Fibroblast of the aortic adventitia (primary cell): ENCODE measurements around the gene GRPEL1. TPM values are rescaled to one million over a fixed set of nuclear protein-coding genes. Genes with fewer than 3 reads are reported as not detected.

Source experiments
- DNase-seq: peaks from one replicate; pipeline ENCODE4 v3.0.0-alpha.2; 2010; ENCODE audit warnings: low read depth
- H3K4me3 ChIP-seq: 2 replicates; pipeline ENCODE4 v1.5.1; 2011; ENCODE audit warnings: low read depth, mild to moderate bottlenecking, control low read depth, low read length, moderate library complexity
- total RNA-seq: library from RNA; depleted of rRNA; stranded (reverse); fragments of >200 nt; gene quantifications from 2 replicates; pipeline ENCODE4 v1.2.3, GENCODE V29; 2012; ENCODE audit warnings: low replicate concordance
- TF ChIP-seq, protein P1 (sequence below): IDR thresholded peaks from 2 replicates; pipeline ENCODE4 v1.5.1; 2011; ENCODE audit warnings: mild to moderate bottlenecking, low read length, control low read depth, inconsistent platforms; ENCODE audit not compliant: insufficient read depth

GRPEL1 gene
- total RNA-seq, 1 donor: 16.1 TPM

DNA sequence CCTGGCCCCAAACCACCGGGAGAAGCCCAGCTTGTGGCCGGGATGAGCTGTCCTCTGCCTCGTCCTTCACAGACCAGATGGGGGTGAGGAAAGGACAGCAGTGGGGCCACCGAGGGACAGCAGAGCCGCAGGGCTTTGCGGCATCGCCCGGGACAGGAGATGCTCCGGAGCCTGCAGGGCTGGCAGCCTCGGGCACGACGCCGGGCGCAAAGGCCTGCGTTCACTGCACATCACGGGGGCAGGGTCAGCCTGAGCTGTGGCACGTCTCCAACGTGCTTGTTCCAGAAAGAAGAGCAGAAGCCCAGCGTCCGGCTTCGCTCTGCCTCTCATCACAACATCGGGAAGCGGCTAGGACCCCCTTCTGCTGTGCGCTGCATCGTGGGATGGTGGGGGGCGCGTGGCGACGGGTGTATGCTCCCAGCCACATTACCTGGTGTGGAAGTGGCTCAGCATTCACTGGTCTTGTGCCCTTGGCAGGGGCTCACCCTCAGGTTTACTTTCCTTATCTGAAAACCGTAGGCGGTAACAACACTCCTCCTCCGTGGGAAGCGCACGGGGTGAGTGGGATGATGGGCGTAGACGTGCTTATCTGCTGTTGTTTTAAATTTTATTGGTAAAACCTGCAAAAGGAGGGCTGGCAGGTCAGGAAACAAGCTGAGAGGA is 17.3 kb downstream of the GRPEL1 start:
- TF ChIP-seq, protein P1, sequence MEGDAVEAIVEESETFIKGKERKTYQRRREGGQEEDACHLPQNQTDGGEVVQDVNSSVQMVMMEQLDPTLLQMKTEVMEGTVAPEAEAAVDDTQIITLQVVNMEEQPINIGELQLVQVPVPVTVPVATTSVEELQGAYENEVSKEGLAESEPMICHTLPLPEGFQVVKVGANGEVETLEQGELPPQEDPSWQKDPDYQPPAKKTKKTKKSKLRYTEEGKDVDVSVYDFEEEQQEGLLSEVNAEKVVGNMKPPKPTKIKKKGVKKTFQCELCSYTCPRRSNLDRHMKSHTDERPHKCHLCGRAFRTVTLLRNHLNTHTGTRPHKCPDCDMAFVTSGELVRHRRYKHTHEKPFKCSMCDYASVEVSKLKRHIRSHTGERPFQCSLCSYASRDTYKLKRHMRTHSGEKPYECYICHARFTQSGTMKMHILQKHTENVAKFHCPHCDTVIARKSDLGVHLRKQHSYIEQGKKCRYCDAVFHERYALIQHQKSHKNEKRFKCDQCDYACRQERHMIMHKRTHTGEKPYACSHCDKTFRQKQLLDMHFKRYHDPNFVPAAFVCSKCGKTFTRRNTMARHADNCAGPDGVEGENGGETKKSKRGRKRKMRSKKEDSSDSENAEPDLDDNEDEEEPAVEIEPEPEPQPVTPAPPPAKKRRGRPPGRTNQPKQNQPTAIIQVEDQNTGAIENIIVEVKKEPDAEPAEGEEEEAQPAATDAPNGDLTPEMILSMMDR: no peak
- H3K4me3 ChIP-seq: no peak overlapping the region
- no peak for DNase-seq

DNA sequence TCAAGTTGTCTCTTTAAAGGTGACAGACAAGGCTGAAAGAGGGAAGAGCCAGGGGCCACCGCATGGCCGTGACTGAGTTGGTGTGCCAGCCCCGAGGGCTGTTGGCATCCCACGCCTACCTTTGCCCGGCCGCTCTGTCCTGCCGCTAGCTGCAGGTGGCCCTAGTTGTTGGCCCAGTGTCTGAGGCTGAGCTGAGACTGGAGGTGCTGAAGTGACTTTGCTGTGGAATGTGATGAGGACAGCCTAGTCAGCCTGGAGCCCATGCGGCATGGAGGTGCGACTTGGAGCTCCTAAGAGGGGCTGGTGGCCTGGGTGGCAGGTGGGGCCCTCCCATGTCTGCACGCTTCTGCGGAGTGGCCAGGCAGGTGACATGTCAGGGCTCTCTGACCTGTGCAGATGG is 18.1 kb downstream of the GRPEL1 start:
- no peak overlapping the region for H3K4me3 ChIP-seq
- TF ChIP-seq, protein P1: no peak

DNA sequence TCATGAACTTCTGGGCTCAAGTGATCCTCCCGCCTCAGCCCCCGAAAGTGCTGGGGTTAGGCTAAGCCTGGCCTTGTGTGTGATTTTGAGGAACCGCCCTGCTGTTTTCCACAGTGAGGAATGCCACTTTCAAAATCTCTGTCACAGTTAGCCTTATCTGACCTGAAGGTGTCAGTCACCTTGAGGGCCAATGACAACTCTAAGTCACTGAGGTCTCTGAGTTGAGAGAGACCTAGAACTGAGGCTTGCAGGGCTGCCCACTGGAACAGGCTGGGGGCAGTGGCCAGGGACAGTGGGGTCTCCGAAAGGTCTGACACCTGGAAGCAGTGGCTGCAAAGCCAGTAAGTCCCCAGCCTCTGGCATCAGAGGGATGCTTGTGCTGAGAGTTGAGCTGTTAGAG is 18.6 kb downstream of the GRPEL1 start:
- H3K4me3 ChIP-seq: no peak overlapping the region
- TF ChIP-seq, protein P1: no peak
- no peak for DNase-seq

More for the DNA sequence above, 18.1 kb downstream of the GRPEL1 start:
- DNase-seq: no peak

DNA sequence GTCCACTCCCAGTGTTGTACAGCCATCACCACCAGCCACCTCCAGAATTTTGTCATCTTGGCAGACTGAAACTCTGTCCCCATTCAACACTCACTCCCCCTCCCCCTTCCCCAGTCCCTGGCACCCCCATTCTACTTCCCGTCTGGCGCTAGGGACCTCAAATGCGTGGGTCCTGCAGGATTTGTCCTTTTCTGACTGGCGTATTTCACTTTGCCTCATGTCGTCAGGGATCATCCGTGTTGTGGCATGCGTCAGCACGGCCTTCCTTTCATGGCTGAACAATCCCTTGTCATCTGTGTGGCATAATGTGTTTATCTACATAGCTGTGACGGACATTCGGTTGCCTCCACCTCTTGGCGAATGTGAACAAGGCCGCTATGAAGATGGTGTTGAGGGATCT is 19.2 kb downstream of the GRPEL1 start:
- H3K4me3 ChIP-seq: no peak overlapping the region
- TF ChIP-seq, protein P1: no peak
- DNase-seq: no peak

DNA sequence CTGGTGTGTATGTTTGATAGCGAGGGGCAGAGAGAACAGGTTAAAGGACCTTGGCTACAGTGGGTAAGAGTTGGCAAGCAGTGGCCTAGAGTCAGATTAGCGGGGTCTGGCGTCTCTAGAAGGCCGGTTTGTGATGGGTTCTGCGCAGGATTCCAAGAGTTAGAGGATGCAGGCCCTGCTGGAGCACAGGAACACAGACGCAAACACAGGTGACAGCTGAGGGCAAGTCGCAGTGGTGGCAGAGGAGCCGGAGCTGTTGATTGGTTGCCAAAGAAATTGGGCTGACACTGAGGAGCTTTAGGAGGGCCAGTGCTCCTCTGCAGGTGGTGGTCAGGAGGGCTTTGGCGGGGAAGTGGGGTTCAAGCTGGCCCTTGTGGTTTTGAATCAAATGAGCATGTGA is 20.9 kb downstream of the GRPEL1 start:
- TF ChIP-seq, protein P1: no peak
- no peak for DNase-seq
- H3K4me3 ChIP-seq: no peak overlapping the region

DNA sequence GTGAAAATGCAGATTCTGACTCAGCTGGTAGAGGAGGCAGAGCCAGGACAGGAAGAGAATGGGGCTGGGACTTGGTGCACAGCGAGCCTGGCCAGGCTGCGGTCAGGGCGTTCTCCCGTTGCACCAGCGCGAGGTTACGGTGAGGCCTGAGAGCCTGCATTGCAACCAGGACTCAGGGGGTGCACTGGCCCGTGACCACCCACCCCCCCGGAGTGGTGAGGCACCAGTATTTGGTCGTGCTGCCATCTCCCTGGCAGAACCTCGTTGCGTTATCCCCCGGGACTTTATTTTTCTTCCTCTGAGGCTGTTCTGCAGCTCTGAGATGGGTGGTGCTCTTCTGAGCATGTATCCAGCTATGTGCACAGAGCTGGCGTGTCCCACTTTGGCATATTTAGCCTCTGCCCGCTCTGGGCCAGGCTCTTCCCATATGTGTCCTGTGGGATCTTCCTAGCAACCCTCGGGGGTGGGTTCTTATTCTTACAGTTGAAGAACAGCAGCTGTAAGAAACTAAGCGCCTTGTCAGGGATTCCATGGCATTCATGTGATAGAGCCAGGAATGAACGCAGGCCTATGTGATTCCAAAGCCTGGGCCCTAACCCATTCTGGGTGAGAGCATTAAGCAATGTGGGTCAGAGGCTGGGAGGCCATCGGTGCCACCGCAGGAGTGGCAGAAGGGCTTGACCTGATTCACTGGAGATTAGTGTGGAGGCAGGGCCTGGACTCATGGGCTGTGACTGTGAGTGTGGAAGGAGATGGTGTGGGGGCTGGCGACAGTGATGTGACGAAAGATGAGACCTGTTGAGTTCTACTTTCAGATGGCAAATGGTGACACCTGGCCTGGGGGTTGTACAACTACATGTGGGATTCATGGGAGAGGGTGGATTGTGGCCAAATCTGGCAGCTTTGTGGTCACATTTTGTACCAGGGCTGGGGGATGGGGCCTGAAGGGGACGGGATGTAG is 21.6 kb downstream of the GRPEL1 start:
- TF ChIP-seq, protein P1: no peak
- DNase-seq: no peak
- H3K4me3 ChIP-seq: no peak overlapping the region
